ENCODE data around the gene MRPS14.

The MRPS14 gene

DNA sequence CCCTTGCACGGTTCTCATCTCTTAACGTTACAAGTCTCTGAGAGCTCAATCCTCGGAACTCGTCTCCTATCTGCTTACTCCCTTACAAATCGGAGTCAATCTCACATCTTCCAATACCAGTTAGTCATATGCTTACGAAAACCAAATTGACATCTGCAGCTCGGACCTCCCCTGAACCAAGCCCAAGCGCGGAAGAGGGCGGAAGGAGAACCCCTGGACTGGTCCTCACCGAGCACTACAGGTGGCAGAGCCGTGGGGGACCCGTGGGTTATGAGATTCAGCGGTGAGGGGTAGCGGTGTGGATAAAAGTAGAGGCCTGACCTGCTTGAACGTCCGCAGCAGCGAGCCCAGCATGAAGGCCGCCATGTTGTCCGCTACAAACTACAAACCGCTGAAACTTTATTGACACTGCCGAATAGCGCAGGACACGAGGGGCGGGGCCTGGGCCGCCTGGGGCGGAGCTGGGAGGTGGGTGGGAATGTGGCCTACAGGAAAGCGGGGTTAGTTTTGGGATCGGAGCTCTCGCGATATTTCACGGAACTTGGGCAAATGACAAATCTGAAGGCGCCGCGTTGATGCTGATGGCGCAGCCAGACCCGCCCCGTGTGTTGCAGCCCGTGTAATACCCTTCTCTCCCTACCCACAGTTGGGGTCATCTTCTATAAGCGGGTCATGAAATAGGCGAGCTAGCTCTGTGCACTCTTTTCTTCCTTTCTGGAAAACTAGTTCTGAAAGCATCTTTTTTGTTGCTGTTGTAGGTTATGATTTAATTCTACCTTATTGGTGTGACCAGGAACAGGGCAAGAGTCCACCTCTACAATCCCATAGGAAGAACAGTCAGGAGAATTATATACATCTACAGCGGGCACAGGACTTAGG lies at the start of gene MRPS14:
TSS of gene MRPS14 (minus strand) at position 383 of the 879 bp plus-strand sequence. CDS start at position 366, 17 bp downstream.
- peak; percentile 97 for DNase-seq (ENCODE audit: extremely low read depth, low read depth)
- TF ChIP-seq, protein P1, sequence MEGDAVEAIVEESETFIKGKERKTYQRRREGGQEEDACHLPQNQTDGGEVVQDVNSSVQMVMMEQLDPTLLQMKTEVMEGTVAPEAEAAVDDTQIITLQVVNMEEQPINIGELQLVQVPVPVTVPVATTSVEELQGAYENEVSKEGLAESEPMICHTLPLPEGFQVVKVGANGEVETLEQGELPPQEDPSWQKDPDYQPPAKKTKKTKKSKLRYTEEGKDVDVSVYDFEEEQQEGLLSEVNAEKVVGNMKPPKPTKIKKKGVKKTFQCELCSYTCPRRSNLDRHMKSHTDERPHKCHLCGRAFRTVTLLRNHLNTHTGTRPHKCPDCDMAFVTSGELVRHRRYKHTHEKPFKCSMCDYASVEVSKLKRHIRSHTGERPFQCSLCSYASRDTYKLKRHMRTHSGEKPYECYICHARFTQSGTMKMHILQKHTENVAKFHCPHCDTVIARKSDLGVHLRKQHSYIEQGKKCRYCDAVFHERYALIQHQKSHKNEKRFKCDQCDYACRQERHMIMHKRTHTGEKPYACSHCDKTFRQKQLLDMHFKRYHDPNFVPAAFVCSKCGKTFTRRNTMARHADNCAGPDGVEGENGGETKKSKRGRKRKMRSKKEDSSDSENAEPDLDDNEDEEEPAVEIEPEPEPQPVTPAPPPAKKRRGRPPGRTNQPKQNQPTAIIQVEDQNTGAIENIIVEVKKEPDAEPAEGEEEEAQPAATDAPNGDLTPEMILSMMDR (IDR thresholded peaks at IDR 0.05; ENCODE audit: low read depth, low read length): no peak

DNA sequence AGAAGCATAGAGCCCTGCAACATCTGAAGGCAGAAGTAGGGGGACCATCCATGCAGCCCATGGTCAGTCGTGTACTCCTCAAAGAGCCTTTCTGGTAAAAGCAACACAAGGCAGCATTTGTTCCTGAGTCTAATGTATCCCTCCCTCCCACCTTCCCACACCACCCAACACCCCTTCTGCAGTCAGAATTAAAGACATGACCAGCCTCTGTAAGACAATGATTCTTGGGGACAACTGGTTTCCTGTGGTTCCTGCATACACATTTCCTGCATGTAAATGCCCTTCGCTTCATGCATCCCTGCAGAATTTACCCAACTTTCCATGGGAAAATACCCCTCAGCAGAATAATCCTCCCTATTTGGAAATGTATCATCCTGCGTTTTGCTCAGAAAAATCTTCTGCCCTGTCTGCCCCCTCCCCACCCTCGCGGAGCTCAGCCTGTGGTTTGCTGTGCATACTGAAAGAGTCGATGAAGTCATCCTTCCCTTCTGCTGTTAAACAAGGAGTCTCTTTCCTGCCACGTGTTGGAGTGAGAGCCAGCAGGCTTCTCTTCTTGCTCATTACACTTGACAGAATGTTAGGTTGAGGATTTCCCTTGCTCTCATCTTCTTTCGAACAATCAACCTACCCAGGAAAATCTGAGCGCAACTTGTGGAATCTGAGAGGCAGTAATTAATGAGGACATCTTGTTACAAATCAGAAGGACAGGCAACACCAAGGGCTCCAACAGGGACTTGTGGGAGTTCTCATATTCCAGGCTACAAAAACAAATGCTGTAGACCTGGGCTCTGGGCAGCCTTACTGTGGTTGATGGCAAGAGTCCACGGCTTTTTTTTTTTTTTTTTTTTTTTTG lies 49.1 kb upstream of the MRPS14 start:
- DNase-seq (ENCODE audit: extremely low read depth, low read depth): peak; percentile 65
- TF ChIP-seq, protein P1 (IDR thresholded peaks at IDR 0.05; ENCODE audit: low read depth, low read length): no peak

DNA sequence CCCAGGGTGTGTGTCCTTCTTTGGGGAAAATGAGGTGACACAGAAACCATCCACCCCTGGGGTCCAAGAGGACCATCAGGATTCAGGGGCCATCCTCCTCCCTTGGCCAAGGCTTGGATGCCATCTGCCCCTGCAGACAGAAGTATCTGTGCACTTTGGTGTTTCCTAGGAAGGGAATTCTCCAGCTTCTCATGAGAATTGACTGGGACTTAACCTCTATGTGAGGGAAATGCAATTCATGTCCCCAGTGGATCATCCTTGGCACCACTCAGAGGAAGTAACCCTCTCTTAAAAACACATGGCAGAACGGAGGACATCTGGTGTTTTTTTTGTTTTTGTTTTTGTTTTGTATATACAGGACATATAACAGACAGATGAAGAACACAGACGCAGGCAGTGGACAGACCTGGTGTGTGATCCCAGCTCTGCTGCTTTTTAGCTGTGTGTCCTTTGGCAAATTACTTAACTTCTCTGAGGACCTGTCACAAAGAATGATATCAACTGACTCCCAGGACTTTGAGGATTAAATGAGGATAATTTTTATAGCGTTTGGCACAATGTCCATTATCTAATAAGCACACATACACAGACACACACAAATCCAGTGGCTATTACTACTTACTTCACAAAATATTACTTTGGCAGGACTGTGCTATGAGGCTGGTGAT lies 48.2 kb upstream of the MRPS14 start:
- TF ChIP-seq, protein P1 (IDR thresholded peaks at IDR 0.05; ENCODE audit: low read depth, low read length): no peak

DNA sequence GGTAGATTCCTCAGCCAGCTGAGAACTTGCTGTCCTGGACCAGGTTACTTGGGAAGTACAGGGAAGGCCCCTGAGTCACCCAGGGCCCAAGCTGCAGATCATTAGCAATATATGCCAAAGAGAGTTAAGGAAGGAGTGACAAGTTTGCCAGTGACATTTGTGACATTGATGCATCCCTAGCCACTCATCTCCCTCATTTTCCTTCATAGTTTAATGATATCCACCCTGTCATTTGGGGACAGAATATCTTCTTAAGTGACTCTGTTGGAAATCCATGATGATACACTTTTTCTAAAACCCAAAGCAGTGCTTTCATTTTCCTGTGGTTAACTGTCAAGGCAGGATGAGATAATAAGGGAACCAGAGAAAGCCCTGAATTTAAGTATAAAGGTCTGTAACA lies 47.6 kb upstream of the MRPS14 start:
- TF ChIP-seq, protein P1 (IDR thresholded peaks at IDR 0.05; ENCODE audit: low read depth, low read length): no peak
- no peak for DNase-seq (ENCODE audit: extremely low read depth, low read depth)

More for the DNA sequence above, 48.2 kb upstream of the MRPS14 start:
- no peak for DNase-seq (ENCODE audit: extremely low read depth, low read depth)

DNA sequence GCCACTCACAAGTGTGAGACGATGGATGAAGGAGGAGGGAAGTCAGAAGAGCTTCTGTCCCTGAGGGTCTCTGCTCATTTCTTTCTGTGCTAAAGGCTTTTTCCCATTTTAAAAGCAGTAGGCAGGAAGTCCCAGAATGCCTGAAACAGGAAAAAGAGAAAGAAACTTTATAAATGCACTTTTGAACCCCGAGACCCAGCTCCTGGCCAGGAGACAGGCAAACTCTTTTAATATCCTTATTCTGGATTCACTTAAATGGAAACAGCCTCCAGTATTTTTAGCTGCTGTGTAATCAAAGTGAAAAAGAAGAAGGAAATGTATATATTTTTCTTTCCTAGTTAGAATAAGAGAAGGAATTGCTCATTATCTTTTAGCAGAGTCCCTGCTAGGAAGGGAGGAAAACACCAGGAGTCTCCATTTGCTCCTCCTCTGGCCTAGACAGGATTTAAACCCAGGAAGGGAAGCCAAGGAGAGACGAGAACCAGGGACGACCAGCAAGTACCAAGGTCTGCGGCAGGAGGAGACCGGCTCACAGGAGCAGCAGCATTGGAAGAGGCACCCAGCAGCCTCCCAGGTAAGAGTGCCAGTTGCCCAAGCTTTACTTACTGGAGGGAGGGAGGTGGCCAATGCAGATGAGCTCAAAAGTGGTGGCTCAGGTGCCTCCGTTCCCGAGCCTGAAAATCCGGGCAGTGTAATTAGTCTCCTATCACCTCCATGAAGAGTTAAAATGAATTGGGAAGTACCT lies 44.3 kb upstream of the MRPS14 start, which contains the start of gene TNN:
TSS of gene TNN (plus strand) at position 472 of the 745 bp plus-strand sequence. CDS start 9,586 bp downstream, outside the sequence.
- no peak for DNase-seq (ENCODE audit: extremely low read depth, low read depth)
- TF ChIP-seq, protein P1 (IDR thresholded peaks at IDR 0.05; ENCODE audit: low read depth, low read length): no peak

DNA sequence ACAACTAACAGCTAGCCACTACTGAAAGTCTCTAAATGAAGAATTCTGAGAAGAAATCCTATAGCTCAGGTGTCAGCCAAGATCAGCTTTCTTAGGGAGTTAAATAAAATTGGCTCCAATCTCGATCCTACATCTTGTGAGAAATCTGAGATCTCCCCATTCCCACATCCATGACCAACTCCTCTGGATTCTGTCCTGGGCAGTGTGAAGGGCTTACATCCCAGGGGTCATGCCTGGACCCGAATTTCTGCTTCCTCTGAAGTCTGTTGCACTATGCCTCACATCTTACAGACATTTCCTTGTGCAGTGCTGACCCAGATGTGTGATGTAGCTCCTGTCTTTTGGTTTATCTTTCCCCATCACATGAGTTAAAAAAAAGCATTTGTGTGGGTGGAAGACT lies 39.6 kb upstream of the MRPS14 start:
- TF ChIP-seq, protein P1 (IDR thresholded peaks at IDR 0.05; ENCODE audit: low read depth, low read length): no peak
- no peak for DNase-seq (ENCODE audit: extremely low read depth, low read depth)

All from AG09319 (cell line).